ENCODE data around the gene ASIP.
A peak's percentile ranks its signal among the peaks of the same experiment; 100 is the strongest.
"Not testable (repeated sequence)": the region's sequence is repeated elsewhere in the genome, so short reads cannot be mapped to it uniquely, and the experiment has no call there.

ASIP gene

DNA sequence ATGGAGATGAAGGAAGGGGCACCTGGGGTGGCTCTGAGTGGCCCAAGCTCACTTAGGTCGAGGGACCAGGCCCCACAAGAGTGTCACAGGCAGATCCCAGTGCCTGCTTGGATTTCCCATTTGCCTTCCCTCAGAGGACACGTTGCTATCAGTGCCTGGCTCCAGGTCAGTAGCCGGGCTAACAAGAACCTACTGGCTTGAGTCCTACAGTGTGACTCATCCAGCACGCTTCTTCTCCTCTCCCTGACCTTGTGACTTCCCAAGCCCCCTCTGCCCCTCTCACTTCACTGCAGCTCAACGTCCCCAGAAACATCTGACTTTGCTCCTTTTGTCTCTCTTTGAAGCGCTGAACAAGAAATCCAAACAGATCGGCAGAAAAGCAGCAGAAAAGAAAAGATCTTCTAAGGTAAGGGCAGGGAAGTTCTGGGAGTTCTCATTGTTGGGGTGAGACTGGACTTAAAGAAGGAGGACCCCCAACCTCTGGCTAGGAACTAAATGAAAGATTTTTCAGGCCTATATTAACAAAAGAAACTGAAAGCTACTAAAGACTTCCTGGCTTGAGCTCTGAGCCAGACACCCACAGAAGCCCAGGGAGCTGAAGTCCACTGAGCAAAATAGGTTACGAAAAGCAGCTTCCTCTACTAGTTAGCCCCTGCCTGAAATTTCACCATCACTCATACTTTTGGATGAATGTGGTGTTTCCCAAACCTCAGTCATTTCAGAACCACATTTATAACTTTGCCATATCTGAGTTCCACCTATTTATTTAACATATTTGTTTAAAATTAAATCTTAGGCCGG lies 21.5 kb downstream of the ASIP start:
- in situ Hi-C loops (cut with MboI; ENCODE audit: low sequenced_read_pairs, unreplicated experiment) = no loop called here
- TF ChIP-seq, protein P1, sequence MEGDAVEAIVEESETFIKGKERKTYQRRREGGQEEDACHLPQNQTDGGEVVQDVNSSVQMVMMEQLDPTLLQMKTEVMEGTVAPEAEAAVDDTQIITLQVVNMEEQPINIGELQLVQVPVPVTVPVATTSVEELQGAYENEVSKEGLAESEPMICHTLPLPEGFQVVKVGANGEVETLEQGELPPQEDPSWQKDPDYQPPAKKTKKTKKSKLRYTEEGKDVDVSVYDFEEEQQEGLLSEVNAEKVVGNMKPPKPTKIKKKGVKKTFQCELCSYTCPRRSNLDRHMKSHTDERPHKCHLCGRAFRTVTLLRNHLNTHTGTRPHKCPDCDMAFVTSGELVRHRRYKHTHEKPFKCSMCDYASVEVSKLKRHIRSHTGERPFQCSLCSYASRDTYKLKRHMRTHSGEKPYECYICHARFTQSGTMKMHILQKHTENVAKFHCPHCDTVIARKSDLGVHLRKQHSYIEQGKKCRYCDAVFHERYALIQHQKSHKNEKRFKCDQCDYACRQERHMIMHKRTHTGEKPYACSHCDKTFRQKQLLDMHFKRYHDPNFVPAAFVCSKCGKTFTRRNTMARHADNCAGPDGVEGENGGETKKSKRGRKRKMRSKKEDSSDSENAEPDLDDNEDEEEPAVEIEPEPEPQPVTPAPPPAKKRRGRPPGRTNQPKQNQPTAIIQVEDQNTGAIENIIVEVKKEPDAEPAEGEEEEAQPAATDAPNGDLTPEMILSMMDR (IDR thresholded peaks at IDR 0.05; ENCODE audit: borderline replicate concordance, control extremely low read depth, extremely low read depth, insufficient read depth, missing control alignments) = no peak
- DNase-seq (ENCODE audit: low spot score) = peak; percentile 37

- in situ Hi-C loops (cut with MboI; ENCODE audit: low sequenced_read_pairs, unreplicated experiment); DNase-seq (ENCODE audit: low spot score): not testable (repeated sequence)
Measured at GRCh38 chr20:34263468-34263867, 22.2 kb downstream of the ASIP start.

DNA sequence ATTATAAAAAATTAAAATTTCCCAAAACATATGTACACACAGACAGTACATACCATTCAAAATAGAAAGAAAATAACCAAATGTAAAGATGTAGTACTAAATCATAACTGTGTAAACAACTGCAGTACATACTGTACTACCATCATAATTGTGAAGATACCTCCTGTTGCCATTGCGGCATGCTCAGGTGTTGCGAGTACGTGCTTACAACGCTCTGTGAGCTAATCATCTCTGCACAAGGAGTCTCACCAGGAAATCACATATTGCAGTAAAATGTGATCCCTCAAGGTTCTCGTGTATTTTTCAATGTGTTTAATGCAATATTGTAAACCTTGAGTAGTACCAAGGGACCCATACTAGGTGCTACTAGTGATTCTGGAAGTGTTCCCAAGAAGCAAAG lies 22.9 kb downstream of the ASIP start:
- in situ Hi-C loops (cut with MboI; ENCODE audit: low sequenced_read_pairs, unreplicated experiment) = no loop called here
- TF ChIP-seq, protein P1 (IDR thresholded peaks at IDR 0.05; ENCODE audit: borderline replicate concordance, control extremely low read depth, extremely low read depth, insufficient read depth, missing control alignments) = no peak

DNA sequence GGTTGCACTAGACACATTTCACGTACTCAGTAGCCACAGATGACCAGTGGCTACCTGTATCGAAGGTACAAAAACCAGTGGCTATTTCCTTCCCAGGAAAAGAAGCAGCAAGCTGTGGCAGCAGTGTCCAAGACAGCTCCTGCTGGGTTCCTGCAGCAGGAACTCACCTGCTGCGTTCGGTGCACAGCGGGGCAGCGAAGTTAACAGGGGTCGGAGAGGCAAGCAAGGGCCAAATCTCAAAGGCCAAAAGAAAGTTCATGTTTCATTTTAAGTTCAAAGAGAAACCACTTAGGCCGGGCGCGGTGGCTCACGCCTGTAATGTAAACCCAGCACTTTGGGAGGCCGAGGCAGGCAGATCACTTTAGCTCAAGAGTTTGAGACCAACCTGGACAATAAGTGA lies 26.9 kb downstream of the ASIP start:
- in situ Hi-C loops (cut with MboI; ENCODE audit: low sequenced_read_pairs, unreplicated experiment) = no loop called here
- TF ChIP-seq, protein P1 (IDR thresholded peaks at IDR 0.05; ENCODE audit: borderline replicate concordance, control extremely low read depth, extremely low read depth, insufficient read depth, missing control alignments) = no peak

More for the DNA sequence above, 22.9 kb downstream of the ASIP start:
- no peak for DNase-seq (ENCODE audit: low spot score)

GRCh38 chr20:34268851-34269636 lies 27.8 kb downstream of the ASIP start:
- TF ChIP-seq, protein P1 (IDR thresholded peaks at IDR 0.05; ENCODE audit: borderline replicate concordance, control extremely low read depth, extremely low read depth, insufficient read depth, missing control alignments) = no peak
- in situ Hi-C loops (cut with MboI; ENCODE audit: low sequenced_read_pairs, unreplicated experiment) = no loop called here
- DNase-seq (ENCODE audit: low spot score) = peak; percentile 60

More for the DNA sequence above, 26.9 kb downstream of the ASIP start:
- DNase-seq (ENCODE audit: low spot score) = no peak

DNA sequence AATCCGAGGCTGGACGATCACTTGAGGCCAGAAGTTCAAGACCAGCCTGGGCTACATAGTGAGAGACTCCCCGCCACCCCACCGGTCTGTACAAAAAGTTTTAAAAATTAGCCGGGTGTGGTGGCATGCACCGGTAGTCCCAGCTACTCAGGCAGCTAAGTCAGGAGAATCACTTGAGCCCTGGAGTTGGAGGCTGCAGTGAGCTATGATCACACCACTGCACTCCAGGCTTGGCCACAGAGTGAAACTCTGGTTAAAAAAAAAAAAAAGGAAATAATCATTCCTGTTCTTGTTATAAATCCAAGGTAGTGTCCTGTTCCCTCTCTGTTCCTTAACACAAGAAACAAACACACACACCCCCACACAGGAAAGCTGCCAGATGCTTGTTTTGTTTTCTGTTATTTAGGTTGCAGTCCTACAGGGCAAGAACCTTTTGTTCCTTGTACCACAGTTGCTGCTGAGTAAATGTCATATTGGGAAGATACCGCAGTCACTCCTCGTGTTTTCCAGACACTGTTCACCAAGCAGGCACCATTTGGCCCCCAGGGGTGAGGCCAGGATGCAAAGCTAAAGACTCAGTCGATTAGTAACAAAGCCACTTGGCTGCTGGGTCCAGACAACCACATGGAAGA lies 28.9 kb downstream of the ASIP start:
- in situ Hi-C loops (cut with MboI; ENCODE audit: low sequenced_read_pairs, unreplicated experiment) = no loop called here
- TF ChIP-seq, protein P1 (IDR thresholded peaks at IDR 0.05; ENCODE audit: borderline replicate concordance, control extremely low read depth, extremely low read depth, insufficient read depth, missing control alignments) = no peak
- no peak for DNase-seq (ENCODE audit: low spot score)
